ENCODE data around the gene LRTM2. TPM values are rescaled to one million over a fixed set of nuclear protein-coding genes. Genes with fewer than 3 reads are reported as not detected.

LRTM2 gene
- total and polyA plus RNA-seq, 2 donors (not counting 1 experiment from before 2014, with no cell fraction given), result not detected

DNA sequence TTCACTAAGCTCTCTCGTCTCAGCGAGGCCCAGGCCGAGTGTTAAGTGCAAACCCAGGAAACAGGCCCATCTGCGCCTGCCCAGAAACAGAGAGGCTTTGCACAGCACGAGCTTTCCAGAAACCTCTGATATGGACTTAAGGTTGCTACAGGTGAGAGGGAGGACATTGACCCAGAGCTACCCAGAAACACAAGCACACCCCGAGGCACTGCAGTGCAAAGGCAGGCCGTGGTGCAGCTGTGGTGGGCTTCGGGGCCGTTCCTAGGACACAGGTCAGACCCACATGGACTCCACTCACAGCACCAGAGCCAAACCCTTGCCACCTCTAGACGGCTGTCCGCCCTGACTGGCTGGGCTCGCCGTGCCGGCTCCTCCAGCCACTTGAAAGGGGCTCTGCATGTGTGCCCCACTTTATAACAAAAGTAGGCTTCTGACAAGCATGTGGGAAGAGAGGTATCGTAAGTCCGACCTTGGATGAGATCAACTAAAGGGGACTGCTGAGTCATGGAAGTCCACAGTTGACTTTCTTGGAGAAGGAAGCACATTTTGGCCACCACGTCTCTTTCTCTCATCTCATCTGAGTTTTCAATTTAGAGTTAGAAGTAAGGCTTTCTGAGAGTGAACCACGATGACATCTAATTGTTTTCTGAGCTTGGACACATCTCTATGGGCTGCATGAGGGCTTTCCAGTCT lies 59.9 kb downstream of the LRTM2 start:
- H3K9me3 ChIP-seq (ENCODE audit: control insufficient read depth, insufficient read depth, low read depth, low read length), result no peaks in the 10 kb centered on the region
- no peak overlapping the region for H2AFZ ChIP-seq (ENCODE audit: low read length)
- no peaks in the 10 kb centered on the region for H3K36me3 ChIP-seq (ENCODE audit: control insufficient read depth, insufficient read depth, low read length)
- no peaks in the 10 kb centered on the region for H3K4me1 ChIP-seq (ENCODE audit: control insufficient read depth, extremely low read depth, insufficient read depth, low read length)
- TF ChIP-seq, protein P1, sequence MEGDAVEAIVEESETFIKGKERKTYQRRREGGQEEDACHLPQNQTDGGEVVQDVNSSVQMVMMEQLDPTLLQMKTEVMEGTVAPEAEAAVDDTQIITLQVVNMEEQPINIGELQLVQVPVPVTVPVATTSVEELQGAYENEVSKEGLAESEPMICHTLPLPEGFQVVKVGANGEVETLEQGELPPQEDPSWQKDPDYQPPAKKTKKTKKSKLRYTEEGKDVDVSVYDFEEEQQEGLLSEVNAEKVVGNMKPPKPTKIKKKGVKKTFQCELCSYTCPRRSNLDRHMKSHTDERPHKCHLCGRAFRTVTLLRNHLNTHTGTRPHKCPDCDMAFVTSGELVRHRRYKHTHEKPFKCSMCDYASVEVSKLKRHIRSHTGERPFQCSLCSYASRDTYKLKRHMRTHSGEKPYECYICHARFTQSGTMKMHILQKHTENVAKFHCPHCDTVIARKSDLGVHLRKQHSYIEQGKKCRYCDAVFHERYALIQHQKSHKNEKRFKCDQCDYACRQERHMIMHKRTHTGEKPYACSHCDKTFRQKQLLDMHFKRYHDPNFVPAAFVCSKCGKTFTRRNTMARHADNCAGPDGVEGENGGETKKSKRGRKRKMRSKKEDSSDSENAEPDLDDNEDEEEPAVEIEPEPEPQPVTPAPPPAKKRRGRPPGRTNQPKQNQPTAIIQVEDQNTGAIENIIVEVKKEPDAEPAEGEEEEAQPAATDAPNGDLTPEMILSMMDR (conservative IDR thresholded peaks at IDR 0.05 in 1 of 2, IDR thresholded peaks at IDR 0.05 in 1 of 2; ENCODE audit: low read depth in 1 of 2, low read length in 2 of 2), result no peak
- TF ChIP-seq EZH2 (IDR thresholded peaks at IDR 0.05; ENCODE audit: low read length, missing control alignments), result no peak
- no peak overlapping the region for H3K9ac ChIP-seq (ENCODE audit: insufficient read depth, low read length)
- H3K27me3 ChIP-seq (ENCODE audit: control insufficient read depth, insufficient read depth, low read length), result peaks cover 17% of the 10 kb centered on the region
- H3K4me2 ChIP-seq (ENCODE audit: extremely low read depth, insufficient read depth, low read length), result no peak overlapping the region
- no peaks in the 10 kb centered on the region for H4K20me1 ChIP-seq (ENCODE audit: control insufficient read depth, extremely low read depth, insufficient read depth, low read length)
- no peak overlapping the region for H3K4me3 ChIP-seq (replicated peaks in 1 of 4; ENCODE audit: control extremely low read depth in 1 of 4, insufficient read depth in 1 of 4, low read depth in 3 of 4, low read length in 4 of 4)
- H3K27ac ChIP-seq (ENCODE audit: insufficient read depth, low read length), result no peak overlapping the region
- DNase-seq (ENCODE audit: low read depth in 2 of 2), result no peak
- no peaks in the 10 kb centered on the region for H3K79me2 ChIP-seq (ENCODE audit: control insufficient read depth, insufficient read depth, low read length)

GRCh38 chr12:1880876-1881275 lies 60.5 kb downstream of the LRTM2 start:
- no peaks in the 10 kb centered on the region for H3K4me1 ChIP-seq (ENCODE audit: control insufficient read depth, extremely low read depth, insufficient read depth, low read length)
- no peak for DNase-seq (ENCODE audit: low read depth in 2 of 2)
- no peaks in the 10 kb centered on the region for H3K36me3 ChIP-seq (ENCODE audit: control insufficient read depth, insufficient read depth, low read length)
- H2AFZ ChIP-seq (ENCODE audit: low read length), result no peak overlapping the region
- no peaks in the 10 kb centered on the region for H3K9me3 ChIP-seq (ENCODE audit: control insufficient read depth, insufficient read depth, low read depth, low read length)
- no peak overlapping the region for H3K4me2 ChIP-seq (ENCODE audit: extremely low read depth, insufficient read depth, low read length)
- H3K27ac ChIP-seq (ENCODE audit: insufficient read depth, low read length), result no peak overlapping the region
- no peaks in the 10 kb centered on the region for H3K79me2 ChIP-seq (ENCODE audit: control insufficient read depth, insufficient read depth, low read length)
- H4K20me1 ChIP-seq (ENCODE audit: control insufficient read depth, extremely low read depth, insufficient read depth, low read length), result no peaks in the 10 kb centered on the region
- no peak for TF ChIP-seq EZH2 (IDR thresholded peaks at IDR 0.05; ENCODE audit: low read length, missing control alignments)
- TF ChIP-seq, protein P1 (conservative IDR thresholded peaks at IDR 0.05 in 1 of 2, IDR thresholded peaks at IDR 0.05 in 1 of 2; ENCODE audit: low read depth in 1 of 2, low read length in 2 of 2), result no peak
- H3K27me3 ChIP-seq (ENCODE audit: control insufficient read depth, insufficient read depth, low read length), result peaks cover 12% of the 10 kb centered on the region
- H3K4me3 ChIP-seq (replicated peaks in 1 of 4; ENCODE audit: control extremely low read depth in 1 of 4, insufficient read depth in 1 of 4, low read depth in 3 of 4, low read length in 4 of 4), result no peak overlapping the region
- no peak overlapping the region for H3K9ac ChIP-seq (ENCODE audit: insufficient read depth, low read length)

- H2AFZ ChIP-seq (ENCODE audit: low read length), result no peak overlapping the region
- H3K4me3 ChIP-seq (replicated peaks in 1 of 4; ENCODE audit: control extremely low read depth in 1 of 4, insufficient read depth in 1 of 4, low read depth in 3 of 4, low read length in 4 of 4), result no peak overlapping the region
- H3K4me1 ChIP-seq (ENCODE audit: control insufficient read depth, extremely low read depth, insufficient read depth, low read length), result no peaks in the 10 kb centered on the region
- H3K9me3 ChIP-seq (ENCODE audit: control insufficient read depth, insufficient read depth, low read depth, low read length), result no peaks in the 10 kb centered on the region
- H3K79me2 ChIP-seq (ENCODE audit: control insufficient read depth, insufficient read depth, low read length), result no peaks in the 10 kb centered on the region
- H3K27ac ChIP-seq (ENCODE audit: insufficient read depth, low read length), result no peak overlapping the region
- TF ChIP-seq, protein P1 (conservative IDR thresholded peaks at IDR 0.05 in 1 of 2, IDR thresholded peaks at IDR 0.05 in 1 of 2; ENCODE audit: low read depth in 1 of 2, low read length in 2 of 2), result no peak
- no peak for TF ChIP-seq EZH2 (IDR thresholded peaks at IDR 0.05; ENCODE audit: low read length, missing control alignments)
- H3K27me3 ChIP-seq (ENCODE audit: control insufficient read depth, insufficient read depth, low read length), result peaks cover 13% of the 10 kb centered on the region
- no peak overlapping the region for H3K4me2 ChIP-seq (ENCODE audit: extremely low read depth, insufficient read depth, low read length)
- no peak for DNase-seq (ENCODE audit: low read depth in 2 of 2)
- no peaks in the 10 kb centered on the region for H3K36me3 ChIP-seq (ENCODE audit: control insufficient read depth, insufficient read depth, low read length)
- H3K9ac ChIP-seq (ENCODE audit: insufficient read depth, low read length), result no peak overlapping the region
- H4K20me1 ChIP-seq (ENCODE audit: control insufficient read depth, extremely low read depth, insufficient read depth, low read length), result no peaks in the 10 kb centered on the region
Observed at GRCh38 chr12:1881301-1881700, 60.9 kb downstream of the LRTM2 start.

Measured in fibroblast of lung (primary cell).